GM18498 (cell line): Measurements from ENCODE around the gene NRL.
"Not testable (repeated sequence)": the region's sequence is repeated elsewhere in the genome, so short reads cannot be mapped to it uniquely, and the experiment has no call there.

Experiments
- ATAC-seq: cut with Tn5 transposase; IDR thresholded peaks from one replicate; pipeline ENCODE4 v1.9.1; 2021; ENCODE audit warnings: mild to moderate bottlenecking, moderate library complexity; ENCODE audit not compliant: unreplicated experiment

The NRL gene

DNA sequence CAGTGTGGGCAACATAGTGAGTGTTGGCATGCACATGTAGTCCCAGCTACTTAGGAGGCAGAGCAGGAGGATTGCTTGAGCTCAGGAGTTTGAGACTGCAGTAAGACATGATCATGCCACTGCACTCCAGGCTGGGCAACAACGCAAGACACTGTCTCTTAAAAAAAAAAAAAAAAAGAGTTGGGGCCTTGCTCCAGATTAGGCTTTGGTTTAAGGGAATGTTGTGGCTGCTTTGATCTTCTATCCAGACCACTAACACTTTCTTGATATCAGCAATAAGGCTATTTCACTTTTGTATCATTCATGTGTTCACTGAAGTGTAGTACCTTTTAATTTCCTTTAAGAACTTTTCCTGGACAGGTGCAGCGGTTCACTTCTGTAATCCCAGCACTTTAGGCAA is 12.9 kb upstream of the NRL start:
- ATAC-seq, result no peak

DNA sequence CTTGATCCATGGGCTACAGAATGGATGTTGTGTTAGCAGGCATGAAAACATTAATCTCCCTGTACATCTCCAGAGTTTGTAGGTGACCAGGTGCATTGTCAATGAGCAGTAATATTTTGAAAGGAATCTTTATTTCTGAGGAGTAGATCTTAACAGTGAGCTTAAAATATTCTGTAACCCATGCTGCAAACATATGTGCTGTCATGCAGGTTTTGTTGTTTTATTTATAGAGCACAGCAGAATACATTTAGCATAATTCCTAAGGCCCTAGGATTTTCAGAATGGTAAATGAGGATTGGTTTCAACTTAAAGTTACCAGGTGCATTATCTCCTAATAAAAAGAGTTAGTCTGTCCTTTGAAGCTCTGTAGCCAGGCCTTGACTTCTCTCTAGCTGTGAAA is 12.2 kb upstream of the NRL start:
- no peak for ATAC-seq

DNA sequence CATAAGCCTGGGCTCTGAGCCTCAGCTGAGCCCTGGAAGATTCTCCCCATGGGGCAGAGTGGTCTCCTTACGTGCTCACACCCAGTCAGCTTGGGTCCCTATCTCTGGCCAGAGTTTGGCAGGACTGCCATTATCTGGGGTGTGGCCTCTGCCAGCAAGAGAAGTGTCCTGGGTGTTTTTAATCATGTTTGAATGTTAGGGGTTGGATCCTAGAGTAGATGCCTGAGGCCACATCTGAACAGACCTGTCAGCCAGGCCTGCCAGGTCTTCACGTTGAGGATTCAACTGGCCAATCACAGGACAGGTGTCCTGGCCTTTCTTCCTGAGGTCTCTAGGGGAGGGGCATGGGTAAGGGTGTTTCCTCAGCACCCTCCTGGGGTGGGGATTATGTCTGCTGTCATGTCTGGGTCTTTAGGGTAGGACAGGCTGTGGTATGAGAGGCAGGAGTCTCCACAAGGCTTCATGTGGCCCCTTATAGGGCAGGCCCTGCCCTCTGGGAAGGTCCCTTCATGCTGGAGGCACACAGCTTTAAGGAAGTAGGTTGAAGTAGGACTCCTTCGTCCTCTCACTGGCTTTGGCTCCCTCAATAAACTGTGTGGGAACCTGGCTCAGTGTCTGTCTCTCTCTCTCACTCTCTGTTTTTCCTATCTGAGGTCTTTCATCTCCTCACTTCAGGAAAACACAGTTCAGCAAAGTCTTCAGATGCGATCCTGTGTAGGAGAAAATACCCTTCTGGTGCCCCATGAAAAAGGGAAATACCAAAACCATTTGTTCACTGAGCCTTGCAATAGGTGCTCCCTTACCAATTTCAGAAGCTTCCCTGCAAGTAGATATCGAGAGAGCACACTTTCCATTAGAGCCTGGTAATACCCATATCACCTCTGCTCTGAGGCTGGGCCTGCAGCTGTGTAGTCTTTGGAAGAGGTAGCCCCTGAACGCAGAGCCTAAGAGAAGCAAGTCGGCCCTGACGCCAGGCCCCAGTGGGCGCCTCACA is 9.0 kb upstream of the NRL start:
- no peak for ATAC-seq

DNA sequence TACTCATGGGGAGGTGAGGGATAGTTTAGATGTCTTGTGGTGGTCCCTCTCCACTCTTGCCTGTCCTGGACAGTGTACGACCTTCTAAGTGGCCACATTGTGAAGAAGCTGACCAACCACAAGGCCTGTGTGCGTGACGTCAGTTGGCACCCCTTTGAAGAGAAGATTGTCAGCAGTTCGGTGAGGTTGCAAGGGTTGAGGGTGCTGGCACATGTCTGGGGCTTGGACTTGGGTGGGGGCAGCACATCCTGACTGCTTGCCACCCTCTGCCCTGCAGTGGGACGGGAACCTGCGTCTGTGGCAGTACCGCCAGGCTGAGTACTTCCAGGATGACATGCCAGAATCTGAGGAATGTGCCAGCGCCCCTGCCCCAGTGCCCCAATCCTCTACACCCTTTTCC is 8.1 kb upstream of the NRL start:
- ATAC-seq, result no peak

DNA sequence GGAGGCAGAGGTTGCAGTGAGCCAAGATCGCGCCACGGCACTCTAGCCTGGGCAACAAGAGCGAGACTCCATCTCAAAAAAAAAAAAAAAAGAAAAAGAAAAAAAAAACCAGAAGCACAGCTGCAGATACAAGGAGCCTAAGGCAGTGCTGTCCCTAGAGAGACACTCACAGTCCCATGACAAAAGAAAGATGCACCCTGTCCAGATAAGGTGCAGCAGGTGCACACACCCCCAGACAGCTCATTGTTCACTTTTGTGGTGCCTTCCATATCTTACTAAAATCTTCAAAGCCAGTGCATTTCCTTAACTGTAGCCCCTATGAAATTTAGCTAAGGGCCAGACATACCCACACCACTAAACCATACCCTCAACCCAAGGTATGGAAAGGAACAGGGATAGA is 7.7 kb upstream of the NRL start:
- ATAC-seq, result no peak

DNA sequence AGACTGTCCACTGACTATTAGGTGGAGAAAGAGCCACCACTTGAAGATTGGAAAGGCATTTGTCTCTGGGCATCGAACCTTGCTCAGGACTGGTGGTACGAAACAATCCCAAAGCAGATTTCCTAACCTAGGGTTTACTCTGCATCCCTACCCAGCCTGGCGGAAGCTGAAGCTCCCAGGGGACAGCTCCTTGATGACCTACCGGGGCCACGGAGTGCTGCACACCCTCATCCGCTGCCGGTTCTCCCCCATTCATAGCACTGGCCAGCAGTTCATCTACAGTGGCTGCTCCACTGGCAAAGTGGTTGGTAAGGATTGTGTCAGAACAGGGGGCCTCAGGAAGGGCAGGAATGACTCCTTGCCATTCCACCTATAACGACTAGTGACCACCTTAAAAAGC is 6.5 kb upstream of the NRL start:
- ATAC-seq, result no peak

DNA sequence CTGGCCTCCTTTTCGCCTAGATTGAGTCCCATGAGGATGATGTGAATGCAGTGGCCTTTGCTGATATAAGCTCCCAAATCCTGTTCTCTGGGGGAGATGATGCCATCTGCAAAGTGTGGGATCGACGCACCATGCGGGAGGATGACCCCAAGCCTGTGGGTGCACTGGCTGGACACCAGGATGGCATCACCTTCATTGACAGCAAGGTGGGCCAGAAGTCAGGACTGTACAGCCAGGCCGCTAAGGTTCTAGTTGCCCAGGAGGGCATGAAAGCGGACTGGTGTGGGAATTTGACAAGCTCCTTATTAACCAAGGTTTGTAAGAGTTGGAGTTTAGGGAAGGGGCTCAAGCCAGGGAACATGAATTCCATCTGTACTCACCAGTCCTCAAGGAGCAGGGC is 4.9 kb upstream of the NRL start:
- no peak for ATAC-seq

DNA sequence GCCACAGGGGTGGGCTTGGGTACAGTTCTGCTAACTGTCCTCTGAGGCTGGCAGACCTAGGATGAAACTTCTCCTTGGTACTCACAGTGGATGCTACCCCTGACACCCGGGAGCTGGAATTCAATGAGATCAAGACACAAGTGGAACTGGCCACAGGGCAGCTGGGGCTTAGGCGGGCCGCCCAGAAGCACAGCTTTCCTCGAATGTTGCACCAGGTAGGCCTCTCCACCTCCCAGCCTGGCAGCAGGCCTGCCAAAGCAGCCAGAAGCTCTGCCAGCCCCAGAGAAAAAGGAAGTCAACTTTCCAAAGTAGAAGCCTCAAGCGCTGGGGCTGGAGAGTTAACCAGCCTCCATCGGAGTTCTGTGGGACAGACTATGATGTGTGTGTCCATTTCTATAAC is 2.4 kb upstream of the NRL start:
- no peak for ATAC-seq

DNA sequence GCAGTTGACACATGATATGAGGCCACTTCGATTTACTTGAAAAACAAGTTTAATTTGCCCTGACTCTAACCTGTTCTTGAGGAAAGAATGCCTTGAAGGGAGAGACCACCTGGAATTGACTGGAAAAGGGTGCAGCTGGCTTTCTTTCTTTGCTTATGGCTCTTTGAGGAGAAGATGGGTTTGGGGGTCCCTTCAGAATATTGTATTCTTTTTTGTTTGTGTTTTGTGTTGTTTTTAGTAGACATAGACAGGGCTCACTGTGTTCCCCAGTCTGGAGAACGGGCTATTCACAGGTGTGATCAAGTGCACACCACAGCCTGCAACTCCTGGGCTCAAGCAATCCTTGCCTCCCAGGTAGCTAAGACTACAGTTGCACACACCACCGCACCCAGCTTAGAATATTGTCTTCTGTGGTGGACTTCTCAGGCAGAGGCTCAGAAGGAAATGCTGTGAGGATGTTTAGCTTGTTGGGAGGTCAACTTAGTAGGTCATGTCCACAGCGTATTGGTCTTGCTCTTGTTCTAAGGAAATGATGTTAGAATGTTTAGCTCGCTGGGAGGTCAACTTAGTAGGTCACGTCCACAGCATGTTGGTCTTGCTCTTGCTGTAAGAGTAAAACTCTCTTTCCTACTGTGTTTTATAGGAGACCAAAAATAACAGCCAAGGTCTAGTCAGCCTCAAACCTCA is 1.5 kb upstream of the NRL start:
- no peak for ATAC-seq

DNA sequence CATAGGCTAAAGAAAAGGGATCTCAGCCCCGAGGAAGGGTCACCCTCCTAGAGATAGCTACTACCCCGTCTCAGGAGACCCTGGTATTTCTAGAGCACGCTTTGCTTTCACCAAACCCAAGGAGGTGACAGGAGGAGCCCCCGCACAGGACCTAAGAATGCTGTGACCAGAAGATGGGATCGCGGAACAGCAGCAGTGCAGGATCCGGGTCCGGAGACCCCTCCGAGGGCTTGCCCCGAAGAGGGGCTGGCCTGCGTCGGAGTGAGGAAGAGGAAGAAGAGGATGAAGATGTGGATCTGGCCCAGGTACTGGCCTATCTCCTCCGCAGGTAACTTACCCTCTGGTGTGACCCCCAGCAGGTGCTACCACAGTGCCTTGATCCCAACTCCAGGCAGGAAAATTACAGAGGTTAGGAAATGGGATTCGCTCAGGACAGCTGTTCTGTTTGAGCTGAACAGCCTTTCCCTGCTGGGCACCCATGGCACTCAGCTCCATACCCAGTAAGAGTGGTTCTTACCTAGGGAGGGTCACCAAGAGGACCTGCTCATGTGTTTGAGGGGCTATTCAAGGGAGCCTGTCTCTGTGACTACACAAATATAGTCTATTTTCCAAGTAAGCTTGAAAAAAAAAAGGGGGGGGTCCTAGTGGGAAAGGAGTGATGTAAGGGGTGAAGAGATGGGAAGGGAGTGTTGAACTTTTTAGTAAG is 826 bp upstream of the NRL start:
- no peak for ATAC-seq

DNA sequence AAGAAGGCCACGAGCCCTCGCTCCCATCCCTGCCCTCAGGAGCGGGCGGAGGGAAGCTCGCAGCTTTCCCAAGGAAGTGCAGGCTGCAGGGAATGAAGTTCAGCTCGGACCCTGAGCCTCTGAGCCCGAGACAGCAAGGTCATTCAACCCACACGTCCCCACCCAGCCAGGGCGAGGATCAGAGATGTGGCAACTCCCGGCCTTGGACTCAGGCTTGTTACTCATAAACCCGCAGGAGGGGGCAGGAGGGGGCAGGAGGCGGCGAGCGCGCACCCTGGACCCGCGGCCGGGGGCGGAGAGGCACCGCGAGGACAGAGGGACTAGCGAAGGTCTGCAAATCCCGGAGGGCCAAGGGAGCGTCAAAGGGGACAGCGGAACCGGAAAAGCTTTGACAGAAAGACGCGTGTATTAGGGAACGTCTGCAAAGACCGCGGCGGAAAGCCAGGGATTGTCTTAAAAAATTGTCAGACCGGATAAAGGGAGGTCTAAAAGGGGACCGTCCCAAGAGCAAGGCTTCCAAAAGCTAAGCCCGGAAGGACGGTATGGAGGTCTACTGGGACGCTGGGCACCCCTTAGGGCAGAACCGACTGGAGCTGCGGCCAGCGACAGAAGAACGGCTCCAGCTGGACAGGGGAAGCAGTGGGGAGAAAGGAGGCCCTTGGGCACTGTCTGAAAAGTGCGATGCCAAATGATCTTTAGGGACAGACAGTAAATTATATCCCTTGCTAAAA is 783 bp downstream of the NRL start:
- peak; percentile 31 for ATAC-seq

DNA sequence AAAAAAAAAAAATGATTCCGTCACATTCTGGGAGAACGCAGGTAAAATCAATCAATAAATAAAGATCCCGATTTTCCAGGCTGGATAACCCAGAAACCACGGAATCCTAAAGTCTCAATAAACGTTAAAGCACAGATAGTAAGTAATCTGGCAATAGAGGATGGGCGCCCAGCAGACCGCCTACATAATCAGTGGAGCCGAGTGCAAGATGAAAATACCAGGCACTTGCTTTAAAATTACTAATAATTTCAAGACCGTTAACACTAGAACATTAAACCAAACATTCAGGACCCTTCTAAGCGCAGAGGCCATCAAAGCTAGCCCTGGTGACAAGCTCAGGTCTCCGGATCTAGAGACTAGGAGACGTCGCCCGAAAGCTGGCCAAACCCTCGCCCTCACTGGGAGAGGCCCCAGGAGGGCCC is 1.4 kb downstream of the NRL start:
- ATAC-seq, result no peak

DNA sequence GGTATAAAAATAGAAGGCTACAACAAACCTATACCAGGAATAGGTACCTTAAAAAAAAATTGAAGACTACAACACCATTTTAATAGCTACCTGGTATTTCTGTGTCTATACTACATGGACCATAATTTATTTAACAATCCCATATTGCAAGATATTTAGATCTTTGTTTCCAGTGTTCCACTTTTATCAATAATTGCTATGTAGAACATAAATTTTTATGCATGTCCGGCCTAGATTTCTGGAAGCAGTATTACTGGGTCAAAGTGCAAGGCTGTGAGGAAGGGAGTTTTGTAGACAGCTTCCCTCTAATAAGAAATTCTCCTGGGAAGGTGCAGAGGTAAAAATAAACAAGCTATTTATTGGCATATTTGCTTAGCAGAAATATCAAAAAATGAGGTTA is 4.2 kb downstream of the NRL start:
- no peak for ATAC-seq

DNA sequence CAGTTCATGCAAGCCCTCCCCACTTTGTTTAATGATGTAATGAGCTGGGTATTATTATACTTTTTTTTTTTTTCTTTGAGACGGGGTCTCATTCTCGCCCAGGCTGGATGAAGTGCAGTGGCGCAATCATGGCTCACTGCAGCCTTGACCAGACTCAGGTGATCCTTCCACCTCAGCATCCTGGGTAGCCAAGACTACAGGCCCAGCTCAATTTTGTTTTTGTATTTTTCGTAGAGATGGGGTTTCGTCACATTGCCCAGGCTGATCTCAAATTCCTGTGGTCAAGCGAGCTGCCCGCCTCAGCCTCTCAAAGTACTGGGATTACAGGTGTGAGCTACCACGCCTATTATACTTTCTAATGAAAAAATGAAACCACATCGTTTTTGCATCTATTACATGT is 4.7 kb downstream of the NRL start:
- no peak for ATAC-seq

DNA sequence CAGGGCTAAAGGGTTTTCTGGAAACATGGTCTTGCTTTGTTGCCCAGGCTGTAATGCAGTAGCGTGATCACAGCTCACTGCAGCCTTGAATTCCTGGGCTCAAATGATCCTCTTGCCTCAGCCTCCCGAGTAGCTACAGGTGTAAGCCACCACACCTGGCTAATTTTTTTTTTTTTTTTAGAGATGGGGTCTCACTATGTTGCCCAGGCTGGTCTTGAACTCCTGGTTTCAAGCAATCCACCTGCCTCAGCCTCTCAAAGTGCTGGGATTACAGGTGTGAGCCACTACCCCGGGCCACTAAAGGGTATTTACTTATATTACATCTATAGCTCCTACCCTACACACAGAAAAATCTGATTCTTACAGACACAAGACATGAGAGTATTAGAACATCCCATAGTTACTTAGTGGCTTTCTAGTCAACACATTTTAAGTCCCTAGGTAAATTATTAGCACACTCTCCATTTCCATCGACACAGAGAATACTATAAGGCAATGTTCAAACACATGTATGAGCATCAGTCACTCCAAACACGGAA is 6.3 kb downstream of the NRL start:
- ATAC-seq, result peak; percentile 33

DNA sequence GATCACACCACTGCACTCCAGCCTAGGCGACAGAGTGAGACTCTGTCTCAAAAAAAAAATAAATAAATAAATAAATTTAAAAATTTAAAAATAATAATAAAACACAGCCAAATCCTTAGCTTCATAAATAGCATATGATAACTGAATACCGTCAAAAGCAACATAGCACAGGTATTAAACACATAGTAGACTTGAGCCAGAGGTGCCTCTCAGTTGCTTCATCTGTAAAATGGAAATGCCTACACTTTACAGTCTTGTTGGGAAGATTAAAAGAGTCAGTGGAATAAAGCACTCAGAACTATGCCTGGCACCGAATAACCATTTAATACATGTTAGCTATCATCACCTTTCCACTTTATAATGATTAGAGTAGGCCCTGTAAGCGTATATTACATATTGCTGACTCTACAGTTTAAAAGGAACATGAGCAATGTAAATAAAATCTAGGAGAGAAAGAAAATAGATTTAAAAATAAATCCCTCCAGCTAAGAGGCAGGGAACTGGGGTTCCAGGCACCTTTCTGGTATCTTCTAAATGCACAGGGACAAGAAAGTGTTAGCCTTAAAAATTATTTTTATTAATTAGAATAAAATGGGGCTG is 8.0 kb downstream of the NRL start:
- no peak for ATAC-seq

DNA sequence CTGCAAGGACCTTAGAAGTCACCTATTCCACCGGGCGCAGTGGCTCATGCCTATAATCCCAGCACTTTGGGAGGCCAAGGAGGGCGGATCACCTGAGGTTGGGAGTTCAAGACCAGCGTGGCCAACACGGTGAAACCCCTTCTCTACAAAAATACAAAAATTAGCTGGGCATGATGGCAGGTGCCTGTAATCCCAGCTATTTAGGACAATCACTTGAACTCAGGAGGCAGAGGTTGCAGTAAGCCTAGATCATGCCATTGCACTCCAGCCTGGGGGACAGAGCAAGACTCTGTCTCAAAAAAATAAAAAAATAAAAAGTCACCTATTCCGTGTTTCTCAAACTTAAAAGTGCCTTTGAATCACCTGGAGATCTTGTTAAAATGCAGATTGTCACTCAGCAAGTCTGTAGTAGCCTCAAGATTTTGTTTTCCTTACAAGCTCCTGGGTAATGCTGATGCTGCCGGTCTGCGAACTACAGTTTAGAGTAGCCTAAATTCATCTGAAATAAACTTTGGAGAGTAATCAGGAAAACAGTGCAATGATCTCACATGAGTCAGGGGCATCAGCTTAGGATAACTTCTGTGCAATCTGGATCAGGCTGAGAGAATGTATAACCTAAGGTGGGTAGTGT is 9.0 kb downstream of the NRL start:
- ATAC-seq, result not testable (repeated sequence)

DNA sequence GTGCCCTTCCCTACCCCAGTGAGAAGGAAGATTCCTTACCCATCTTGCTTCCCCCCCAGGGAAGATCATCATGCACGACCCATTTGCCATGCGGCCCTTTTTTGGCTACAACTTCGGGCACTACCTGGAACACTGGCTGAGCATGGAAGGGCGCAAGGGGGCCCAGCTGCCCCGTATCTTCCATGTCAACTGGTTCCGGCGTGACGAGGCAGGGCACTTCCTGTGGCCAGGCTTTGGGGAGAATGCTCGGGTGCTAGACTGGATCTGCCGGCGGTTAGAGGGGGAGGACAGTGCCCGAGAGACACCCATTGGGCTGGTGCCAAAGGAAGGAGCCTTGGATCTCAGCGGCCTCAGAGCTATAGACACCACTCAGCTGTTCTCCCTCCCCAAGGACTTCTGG is 11.3 kb downstream of the NRL start:
- no peak for ATAC-seq

DNA sequence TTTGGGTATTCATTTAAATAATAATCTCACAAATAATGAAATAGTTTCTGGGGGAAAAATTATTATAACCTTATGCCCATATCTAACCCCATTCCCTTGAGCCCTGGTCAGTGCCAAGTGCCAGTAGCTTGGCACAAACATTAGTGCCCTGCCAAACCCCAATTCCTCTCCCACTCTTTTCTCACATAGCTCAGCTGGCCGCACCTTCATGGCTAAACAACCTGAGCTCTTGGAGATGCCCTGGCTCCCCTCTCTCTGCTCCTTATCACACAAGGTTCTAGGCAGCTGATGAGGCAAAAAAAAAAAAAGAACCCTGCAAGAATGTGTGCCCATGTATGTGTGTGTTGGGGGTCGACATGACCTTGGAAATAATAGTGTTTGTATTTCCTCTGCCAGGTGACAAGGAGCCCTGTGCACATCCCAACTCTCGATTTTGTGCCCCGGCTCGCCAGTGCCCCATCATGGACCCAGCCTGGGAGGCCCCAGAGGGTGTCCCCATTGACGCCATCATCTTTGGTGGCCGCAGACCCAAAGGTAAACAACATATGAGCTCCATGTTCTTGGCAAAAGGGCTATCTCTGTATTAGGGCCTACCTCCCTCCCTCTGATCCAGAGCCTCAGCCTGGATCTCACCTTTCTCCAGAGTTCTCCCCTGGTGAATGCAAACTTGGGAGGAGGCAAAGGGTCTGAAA is 12.2 kb downstream of the NRL start:
- ATAC-seq, result no peak
